ENCODE data around the gene KCNK17. TPM values are rescaled to one million over a fixed set of nuclear protein-coding genes. Genes with fewer than 3 reads are reported as not detected.

The KCNK17 gene
- total RNA-seq, 1 donor from 2014 or later, result not detected

DNA sequence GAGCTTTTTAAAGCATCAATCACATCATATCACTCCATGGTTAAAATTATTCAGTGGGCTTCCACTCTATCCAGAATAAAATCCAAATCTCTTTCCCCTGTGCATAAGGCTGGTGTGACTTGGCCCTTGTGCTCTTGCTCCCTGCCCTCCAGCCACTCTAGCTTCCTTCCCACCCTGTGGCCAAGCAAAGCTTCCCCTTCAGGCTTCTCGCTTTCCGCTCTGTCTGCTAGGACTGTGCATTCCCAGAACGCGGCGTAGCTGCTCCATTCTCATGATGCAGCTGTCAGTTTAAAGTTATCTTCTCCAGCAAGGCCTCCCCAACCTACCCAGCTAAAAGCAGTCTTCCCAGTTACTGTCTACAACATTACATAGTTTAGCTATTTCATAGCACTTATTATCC, 27.7 kb upstream of the KCNK17 start:
- H3K4me1 Mint-ChIP-seq (ENCODE audit: unreplicated experiment), result peaks cover 10% of the 10 kb centered on the region
- H3K36me3 Mint-ChIP-seq (ENCODE audit: unreplicated experiment), result no peaks in the 10 kb centered on the region
- H3K27me3 Mint-ChIP-seq (ENCODE audit: unreplicated experiment), result peaks cover 17% of the 10 kb centered on the region
- H3K27ac Mint-ChIP-seq (ENCODE audit: unreplicated experiment), result no peak overlapping the region
- DNase-seq (ENCODE audit: extremely low spot score, unreplicated experiment), result no peak
- H3K4me3 Mint-ChIP-seq (ENCODE audit: unreplicated experiment), result no peak overlapping the region
- TF ChIP-seq, protein P1, sequence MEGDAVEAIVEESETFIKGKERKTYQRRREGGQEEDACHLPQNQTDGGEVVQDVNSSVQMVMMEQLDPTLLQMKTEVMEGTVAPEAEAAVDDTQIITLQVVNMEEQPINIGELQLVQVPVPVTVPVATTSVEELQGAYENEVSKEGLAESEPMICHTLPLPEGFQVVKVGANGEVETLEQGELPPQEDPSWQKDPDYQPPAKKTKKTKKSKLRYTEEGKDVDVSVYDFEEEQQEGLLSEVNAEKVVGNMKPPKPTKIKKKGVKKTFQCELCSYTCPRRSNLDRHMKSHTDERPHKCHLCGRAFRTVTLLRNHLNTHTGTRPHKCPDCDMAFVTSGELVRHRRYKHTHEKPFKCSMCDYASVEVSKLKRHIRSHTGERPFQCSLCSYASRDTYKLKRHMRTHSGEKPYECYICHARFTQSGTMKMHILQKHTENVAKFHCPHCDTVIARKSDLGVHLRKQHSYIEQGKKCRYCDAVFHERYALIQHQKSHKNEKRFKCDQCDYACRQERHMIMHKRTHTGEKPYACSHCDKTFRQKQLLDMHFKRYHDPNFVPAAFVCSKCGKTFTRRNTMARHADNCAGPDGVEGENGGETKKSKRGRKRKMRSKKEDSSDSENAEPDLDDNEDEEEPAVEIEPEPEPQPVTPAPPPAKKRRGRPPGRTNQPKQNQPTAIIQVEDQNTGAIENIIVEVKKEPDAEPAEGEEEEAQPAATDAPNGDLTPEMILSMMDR (IDR thresholded peaks at IDR 0.05), result no peak
- no peaks in the 10 kb centered on the region for H3K9me3 Mint-ChIP-seq (ENCODE audit: unreplicated experiment)

DNA sequence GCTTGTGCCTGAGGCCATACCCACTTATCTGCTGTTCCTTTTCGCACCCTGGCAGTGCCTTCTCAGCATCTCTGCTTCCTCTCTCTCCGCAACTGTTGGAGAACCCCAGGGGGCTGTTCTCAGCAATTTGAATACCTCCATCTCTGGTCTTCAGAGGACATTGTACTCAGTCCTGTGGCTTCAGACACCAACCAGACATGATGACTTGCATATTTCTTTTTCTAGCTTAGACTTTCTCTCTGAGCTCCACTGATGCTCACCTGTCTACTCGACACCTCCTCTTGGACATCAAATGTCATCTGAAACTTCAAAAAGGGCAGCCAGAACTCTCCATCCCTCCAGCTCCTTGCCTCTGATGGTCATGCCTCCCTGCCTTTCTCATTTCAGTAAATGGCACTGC, 27.1 kb upstream of the KCNK17 start:
- no peak for DNase-seq (ENCODE audit: extremely low spot score, unreplicated experiment)
- Mint-ChIP-seq H3K27me3 (ENCODE audit: unreplicated experiment) (peaks cover 17% of the 10 kb centered on the region), H3K4me3 (ENCODE audit: unreplicated experiment) (no peak overlapping the region), H3K36me3 (ENCODE audit: unreplicated experiment) (no peaks in the 10 kb centered on the region), H3K9me3 (ENCODE audit: unreplicated experiment) (no peaks in the 10 kb centered on the region), H3K27ac (ENCODE audit: unreplicated experiment) (no peak overlapping the region), H3K4me1 (ENCODE audit: unreplicated experiment) (peaks cover 10% of the 10 kb centered on the region)
- TF ChIP-seq, protein P1 (IDR thresholded peaks at IDR 0.05), result no peak

DNA sequence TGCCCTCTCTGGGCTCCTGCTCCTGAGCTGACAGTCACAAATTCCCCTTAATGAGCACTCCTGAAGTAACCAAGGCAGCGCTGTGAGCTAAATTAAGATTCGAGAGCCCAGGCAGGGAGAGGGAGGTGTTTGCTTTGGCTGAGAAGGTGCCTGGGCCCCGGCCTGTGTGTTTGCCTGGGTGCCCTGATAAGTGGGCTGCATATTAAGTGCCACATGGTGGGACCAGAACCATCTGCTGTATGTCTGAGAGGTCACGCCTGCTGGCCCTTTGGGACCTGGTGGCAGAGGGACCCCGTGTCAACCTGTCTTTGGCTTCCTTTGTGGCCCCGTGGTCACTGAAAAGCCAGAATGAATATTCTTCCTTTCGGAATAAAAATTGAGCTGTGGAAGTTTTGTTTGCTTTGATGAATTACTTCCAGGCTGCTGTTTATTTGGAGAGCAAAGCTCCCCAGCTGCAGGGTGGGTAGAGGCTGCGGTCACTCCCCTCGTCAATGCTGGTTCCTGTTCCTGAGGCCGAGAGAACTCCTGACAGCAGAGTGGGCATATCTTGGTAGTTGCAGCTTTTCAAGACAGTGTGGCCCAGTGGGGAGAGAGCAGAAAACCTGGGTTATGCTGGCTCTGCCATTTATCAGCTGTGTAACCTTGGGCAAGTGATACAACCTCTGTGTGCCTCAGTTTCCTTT, 25.8 kb upstream of the KCNK17 start:
- H3K4me3 Mint-ChIP-seq (ENCODE audit: unreplicated experiment), result no peak overlapping the region
- H3K27me3 Mint-ChIP-seq (ENCODE audit: unreplicated experiment), result peaks cover 17% of the 10 kb centered on the region
- no peak for DNase-seq (ENCODE audit: extremely low spot score, unreplicated experiment)
- TF ChIP-seq, protein P1 (IDR thresholded peaks at IDR 0.05), result no peak
- no peaks in the 10 kb centered on the region for H3K9me3 Mint-ChIP-seq (ENCODE audit: unreplicated experiment)
- H3K36me3 Mint-ChIP-seq (ENCODE audit: unreplicated experiment), result no peaks in the 10 kb centered on the region
- H3K4me1 Mint-ChIP-seq (ENCODE audit: unreplicated experiment), result peaks cover 9% of the 10 kb centered on the region
- H3K27ac Mint-ChIP-seq (ENCODE audit: unreplicated experiment), result no peak overlapping the region

- Mint-ChIP-seq H3K36me3 (ENCODE audit: unreplicated experiment) (no peaks in the 10 kb centered on the region), H3K27ac (ENCODE audit: unreplicated experiment) (no peak overlapping the region), H3K4me1 (ENCODE audit: unreplicated experiment) (peaks cover 4% of the 10 kb centered on the region), H3K27me3 (ENCODE audit: unreplicated experiment) (peaks cover 21% of the 10 kb centered on the region), H3K9me3 (ENCODE audit: unreplicated experiment) (no peaks in the 10 kb centered on the region), H3K4me3 (ENCODE audit: unreplicated experiment) (no peak overlapping the region)
- DNase-seq (ENCODE audit: extremely low spot score, unreplicated experiment), result no peak
- TF ChIP-seq, protein P1 (IDR thresholded peaks at IDR 0.05), result no peak
These were observed 25.1 kb upstream of the KCNK17 start for GRCh38 chr6:39339096-39339867.

DNA sequence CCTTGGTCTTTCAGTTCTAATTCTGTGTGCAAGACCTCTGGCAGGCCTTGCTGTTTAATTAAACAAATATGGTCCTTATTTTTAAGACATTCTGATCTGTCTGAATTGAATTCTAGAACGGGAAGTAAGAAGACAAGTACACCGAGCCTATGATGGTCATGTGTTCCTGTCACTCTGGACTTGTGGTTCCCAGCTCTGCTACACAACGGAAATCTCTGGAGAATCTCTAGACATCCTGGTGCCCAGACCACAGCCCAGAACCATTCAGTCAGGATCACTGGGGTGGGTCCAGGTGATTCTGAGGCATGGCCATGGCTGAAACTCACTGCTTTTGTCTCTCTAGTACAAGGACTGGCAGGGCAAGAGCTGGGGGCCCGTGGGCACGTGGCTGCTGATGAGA, 24.2 kb upstream of the KCNK17 start:
- TF ChIP-seq, protein P1 (IDR thresholded peaks at IDR 0.05), result no peak
- no peak overlapping the region for H3K27ac Mint-ChIP-seq (ENCODE audit: unreplicated experiment)
- no peaks in the 10 kb centered on the region for H3K36me3 Mint-ChIP-seq (ENCODE audit: unreplicated experiment)
- DNase-seq (ENCODE audit: extremely low spot score, unreplicated experiment), result no peak
- H3K9me3 Mint-ChIP-seq (ENCODE audit: unreplicated experiment), result no peaks in the 10 kb centered on the region
- H3K4me3 Mint-ChIP-seq (ENCODE audit: unreplicated experiment), result no peak overlapping the region
- H3K27me3 Mint-ChIP-seq (ENCODE audit: unreplicated experiment), result peaks cover 24% of the 10 kb centered on the region
- H3K4me1 Mint-ChIP-seq (ENCODE audit: unreplicated experiment), result peaks cover 5% of the 10 kb centered on the region

All from osteocyte (in vitro differentiated cells).